SKM-1 (cell line): ENCODE measurements around the gene PSME1.

ENCODE experiments used
- DNase-seq: peaks from one replicate; lab custom pipeline; 2025; ENCODE audit not compliant: unreplicated experiment; lab: John Stamatoyannopoulos, UW

Gene PSME1

GRCh38 chr14:24186831-24187538 lies 51.0 kb downstream of the PSME1 start:
- DNase-seq: no peak

- no peak for DNase-seq
These were observed 51.5 kb downstream of the PSME1 start for GRCh38 chr14:24187539-24187915.
